Measurements from ENCODE around the gene CDH4.

Gene CDH4

DNA sequence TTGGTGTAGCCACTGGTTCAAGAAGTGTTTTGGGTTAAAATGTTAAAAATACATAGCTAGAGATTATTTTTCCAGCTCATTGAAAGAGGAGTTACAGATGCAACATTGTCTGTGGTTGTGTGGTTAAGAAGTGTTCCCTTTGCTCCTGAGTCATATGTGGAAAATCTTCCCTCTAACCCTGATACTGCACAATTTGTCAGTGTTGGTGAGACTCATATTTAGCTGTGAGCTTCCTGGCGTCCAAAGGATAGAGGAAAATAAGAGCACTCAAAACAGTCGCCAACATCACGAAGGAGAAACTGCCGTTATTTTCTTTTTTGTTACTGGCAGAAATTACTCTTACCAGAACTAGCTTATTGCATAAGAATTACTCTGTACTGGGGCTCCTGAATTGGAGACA, 250.4 kb downstream of the CDH4 start:
- DNase-seq, result no peak

DNA sequence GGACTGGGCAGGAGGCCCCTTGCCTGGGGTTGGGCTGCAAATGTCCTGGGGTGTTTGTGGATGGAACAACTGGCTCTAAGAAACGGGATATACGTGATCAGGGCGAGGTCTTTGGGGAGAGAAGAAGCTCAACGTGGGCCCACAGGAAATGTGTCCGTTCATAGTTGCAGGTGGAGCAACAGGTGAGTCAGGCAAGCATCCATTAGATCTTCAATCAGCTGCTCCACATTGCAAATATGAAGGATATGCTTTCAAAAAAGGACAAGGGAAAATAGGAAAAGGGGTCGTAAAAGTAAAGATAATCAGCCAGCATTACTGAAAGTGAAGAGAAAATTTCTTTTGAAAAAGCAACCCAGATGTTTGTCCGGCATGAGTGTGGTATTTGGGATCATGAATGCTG, 251.0 kb downstream of the CDH4 start:
- no peak for DNase-seq

DNA sequence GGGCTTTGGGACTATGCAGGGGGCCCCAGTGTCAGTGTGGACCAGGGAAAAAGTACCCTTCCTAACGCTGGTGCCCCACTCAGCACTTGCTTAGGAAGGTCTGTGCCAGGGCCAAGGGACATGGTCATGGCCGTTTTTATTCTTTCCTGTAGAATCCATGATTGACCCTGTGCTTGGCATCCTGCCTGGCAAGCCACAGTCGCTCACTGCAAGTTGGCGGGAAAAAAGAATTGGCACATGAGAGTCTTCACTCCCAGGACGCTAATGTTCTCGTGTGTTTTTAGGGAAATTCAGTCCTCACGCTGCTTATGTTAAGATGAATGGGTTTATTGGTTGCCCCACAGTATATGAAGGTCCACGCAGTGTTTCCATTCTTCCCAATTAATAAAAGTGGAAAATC, 253.4 kb downstream of the CDH4 start:
- no peak for DNase-seq

DNA sequence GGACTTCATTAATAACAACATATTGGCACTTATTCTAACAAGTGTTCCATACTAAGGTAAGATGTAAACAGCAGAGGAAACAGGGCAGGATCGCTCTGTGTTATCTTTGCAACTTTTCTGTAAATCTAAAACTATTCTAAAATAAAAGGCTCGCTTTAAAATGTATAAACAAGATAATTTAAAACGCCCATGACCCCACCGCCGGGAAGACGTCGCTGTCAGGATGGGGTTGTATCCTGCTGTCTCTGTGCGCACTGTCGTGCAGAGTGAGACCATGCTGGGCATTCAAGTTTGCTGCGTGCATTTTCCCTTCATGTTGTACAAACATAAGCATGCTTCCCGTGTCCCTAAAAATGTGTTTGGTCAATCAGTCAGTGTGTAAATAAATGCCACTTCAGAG, 255.7 kb downstream of the CDH4 start:
- DNase-seq, result no peak

DNA sequence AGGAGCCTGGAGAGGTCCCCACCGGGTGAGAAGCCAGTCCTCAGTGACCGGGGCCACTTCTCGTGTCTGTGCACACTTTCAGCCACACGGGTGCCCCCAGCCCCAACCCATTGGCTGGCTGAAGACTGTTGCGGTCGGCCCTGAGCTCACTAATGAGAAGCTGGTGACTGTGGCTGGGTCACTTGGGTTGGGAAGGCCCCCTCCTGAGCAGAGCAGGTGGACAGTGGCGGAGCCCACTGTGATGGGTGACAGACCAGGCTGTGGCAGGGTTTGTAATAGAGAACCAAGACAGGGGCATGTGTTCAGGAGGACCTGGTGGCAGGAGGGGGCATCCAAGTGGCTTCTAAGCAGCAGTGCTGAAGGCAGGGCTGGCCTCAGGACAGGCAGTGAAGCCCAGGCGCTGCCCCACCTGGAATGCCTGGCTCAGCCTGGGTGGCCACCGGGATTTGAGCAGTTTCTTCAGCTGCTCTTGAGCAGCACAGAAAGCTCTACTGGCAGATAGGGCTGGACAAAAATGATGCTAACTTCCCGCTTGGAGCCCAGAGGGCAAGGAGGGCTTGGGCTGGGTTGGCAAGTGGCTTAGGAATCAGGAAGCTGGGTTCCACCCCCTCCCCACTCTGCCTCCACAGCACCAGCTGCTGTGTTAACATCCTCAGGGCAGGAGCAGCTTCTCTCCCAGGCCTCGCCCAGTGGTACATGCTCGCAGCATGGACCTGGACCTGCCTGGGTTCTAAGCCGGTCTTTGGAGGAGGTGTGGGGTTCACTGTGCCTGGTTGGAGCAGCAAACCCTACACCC, 256.4 kb downstream of the CDH4 start:
- DNase-seq, result no peak

DNA sequence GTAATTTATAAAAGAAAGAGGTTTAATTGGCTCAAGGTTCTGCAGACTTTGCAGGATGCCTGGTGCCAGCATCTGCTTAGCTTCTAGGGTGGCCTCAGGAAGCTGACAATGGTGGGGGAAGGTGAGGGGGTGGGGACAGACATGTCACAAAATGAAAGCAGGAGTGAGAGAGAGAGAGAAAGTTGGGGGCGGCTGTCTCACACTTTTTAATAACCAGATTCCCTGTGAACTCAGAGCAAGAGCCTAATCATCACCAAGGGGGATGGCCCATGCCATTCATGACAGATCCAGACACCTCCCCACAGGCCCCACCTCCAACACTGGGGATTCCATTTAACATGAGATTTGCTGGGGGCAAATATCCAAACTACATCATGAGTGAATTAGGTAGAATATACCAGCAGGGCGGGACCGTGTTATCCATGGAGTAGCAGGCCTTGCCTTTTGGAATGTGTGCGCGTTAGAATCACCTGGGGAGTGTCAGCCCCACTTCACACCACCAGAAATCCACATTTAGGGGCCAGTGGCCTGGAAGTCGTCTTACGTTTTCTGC, 258.8 kb downstream of the CDH4 start:
- DNase-seq, result no peak

DNA sequence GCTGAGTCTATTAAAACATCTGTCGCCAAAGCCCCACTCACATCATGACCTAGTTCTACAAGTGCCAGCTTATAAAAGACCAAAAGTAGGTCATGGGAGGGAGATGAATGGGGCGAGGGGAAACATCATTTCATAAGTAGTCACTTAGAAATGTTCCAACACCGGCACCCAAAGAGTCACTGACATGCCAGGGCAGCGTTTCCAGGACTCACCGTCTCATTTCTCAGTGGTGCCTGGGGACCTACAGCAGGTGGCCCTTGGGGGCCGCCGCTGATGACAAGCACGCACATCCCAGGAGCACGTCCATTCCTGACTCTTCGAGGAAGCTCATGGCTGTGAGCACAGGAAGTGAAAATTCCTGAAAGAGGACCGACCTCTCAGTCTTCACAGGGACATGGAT, 260.4 kb downstream of the CDH4 start:
- no peak for DNase-seq

DNA sequence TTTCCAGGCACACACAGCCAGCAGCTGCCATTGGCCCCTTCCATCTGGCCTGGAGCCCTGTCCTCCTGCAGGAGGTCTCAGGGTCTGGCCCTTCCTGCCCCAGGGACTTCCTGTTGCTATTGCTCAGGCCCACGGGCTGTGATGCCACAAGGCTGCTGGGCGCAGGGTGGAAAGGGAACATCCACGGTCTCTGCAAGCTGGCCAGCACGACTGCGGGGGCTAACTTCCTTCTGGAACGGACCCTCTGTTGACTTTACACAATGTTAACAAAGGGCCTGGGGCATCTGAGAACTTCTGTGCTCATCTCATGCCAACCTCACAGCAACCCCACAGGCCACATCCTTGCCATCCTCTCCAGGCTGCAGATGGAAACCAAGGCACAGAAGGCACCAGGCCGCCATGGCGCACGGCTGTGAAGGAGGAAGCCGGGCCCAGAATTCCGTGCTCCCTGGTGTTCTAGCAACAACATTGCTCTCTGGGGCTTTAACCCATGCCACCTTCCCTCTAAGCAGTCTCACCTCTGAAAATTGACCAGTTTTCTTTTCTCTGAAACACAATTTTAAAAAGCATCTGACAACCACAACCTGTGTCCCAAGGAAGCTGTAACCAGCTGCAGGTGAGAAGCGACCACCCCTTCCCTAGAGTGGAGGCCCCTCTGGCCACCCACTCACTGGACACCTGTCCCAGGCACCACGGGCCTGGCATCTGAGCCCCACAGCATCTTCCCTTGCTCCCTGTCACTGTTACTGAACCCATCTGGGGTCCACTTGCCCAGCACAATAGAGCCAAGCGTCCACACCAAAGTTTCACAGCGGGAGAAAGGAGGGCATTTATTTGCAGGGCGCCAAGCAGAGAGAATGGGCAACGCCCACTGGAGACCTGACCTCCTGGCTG, 261.3 kb downstream of the CDH4 start:
- no peak for DNase-seq

DNA sequence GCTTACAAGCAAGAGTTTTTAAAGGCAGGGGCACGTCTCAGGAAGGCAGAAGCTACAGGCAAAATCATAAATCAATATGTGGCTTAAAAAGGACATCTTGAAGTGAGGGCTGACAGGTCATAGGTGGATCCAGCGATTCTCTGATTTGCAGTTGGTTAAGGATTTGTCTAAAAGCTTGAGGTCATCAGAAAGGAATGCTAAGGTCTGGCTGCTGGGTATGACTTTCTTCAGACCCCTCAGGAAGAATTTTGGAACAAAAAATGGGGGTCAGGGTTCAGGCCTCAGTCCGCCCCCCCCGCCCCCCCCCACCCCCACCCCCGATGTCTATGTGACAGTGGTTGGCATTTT, 261.9 kb downstream of the CDH4 start:
- no peak for DNase-seq

DNA sequence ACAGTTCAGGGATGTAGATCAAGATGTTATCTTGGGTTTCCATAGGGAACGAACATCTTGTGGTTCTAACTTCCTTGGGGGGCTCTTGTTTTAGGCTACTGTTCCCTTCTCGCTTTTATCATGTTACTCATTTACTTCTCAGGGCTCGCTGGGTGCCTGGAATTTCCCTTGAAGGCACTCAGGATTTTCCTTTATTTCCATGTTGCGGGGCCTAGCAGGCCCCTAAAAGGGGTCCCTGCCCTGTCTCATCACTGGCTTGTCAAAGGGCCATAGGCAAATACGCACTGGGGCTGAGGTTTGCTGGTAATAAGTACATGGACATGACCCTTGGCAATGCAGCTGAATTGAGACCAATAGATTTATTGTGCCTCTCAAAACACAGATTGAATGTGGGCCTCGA, 262.3 kb downstream of the CDH4 start:
- no peak for DNase-seq

DNA sequence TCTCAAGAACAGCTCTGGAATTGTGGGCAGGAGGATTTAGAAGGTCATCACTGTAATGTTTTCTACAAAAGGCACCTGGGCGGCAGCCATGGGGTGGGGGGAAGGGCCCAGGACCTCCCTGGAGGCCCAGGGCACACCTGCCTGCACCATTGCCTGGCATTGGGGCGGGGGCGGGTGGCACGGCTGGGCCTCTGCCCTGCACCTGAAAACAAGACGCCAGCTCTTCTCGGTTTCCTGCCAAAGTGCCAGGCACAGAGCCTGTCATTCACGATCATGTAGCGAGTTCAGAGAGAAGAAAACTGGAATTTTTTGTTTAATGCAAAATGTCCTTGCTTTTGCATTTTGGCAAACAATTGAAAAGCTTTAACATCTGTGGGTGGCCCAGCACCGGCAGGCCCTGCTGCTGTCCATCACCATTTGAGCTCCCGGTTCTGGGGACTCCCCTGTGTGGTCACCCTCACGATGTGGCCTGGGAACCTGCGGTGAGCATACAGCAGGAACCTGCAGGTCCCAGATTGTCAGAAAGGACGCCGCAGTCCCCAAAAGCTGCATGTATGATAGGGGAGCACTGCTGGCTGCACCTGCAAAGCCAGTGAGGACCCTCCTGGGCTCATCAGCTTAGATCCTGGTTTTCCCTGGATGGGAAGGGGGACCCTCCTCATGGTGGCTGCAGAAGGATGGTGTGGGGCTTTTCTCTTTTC, 262.9 kb downstream of the CDH4 start:
- DNase-seq, result no peak

DNA sequence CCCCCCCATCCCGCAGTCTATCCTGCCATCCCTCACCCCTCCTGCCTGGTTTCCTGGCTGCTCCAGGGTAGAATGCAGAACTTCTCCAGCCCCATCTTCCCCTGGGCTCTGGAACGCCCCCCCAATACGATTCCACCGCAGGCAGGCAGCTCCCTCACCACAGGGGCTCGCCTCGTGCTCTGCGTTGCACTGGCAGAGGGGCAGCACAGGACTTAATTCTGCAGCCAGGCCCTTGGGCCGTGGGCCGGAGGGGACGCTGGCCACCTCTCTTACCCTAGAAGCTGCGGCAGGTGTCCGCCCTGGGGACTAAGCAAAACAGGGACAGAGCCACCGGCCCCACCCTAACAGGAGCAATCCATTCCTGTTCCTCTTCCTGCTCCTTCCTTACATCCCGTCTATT, 263.9 kb downstream of the CDH4 start:
- DNase-seq, result no peak

DNA sequence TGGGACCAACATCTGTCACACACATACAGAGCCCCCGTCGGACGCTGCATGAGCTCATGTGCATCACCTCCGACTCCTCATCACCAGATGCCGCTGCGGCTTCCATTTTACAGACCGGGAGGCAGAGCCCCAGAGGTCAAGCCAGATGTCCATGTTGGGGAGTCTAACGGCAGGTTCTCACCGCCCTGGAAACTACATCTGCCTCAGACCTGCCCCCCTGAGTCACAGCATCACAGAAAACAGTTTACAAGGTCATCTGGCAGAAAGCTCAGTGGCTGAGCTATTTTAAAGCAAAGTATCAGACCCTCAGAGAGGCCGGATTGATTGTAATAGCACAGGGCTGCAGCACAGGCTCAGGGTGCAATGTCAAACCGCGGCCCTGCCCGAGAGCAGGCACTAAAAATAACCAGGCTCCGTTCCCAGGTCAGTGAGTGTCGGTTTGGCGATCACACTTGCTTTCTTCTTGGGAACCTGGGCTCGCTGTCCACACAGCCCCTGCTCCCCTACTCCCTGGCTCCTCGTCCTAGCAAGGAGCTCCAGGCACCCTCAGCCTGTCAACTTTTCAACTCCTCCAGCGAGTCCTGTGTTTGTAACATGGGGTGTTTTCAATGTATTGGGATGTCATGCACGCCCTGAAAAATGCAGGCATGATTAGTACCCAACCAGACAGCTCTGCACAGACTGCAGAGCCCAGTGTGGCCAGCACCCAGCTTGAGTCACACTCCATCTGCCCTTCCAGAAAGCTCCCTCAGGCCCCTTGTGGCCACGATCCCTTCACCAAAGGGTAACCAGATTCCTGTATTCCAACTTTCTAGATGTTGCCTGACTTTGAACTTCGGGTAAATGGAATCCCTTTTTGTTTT, 264.5 kb downstream of the CDH4 start:
- no peak for DNase-seq

DNA sequence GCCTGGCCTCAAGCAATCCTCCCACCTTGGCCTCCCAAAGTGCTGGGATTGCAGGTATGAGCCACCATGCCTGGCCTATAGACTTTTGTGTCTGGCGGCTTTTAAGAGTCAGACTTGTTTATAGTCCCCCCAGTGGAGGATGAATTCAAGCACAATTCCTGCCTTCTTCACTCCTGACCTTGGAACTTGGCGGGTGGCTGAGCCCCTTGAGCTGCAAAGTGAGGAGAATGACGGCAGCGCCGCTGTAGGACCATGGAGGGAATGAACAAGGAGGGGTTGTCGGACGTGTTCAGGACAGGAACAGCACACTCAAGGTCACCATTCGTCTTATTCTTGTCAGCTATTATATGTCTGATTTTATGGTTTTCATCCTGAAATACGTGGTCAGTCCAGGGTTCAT, 265.4 kb downstream of the CDH4 start:
- DNase-seq, result no peak

DNA sequence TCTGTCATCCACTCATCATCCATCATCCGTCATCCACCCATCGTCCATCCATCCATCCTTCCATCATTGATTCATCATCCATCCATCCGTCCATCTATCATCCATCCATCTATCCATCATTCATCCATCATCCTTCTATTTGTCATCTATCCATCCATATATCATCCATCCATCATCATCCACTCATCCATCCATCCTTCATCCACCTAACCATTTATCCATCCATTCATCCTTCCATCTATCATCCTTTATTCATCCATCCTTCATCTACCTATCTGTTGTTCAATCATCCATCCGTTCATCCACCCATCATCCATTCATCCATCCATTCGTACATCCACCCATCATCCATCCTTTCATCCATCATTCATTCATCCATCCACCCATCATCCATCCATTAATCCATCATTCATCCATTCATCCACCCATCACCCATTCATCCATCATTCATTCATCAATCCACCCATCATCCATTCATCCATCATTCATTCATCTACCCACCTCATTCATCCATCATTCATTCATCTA, 266.4 kb downstream of the CDH4 start:
- no peak for DNase-seq

DNA sequence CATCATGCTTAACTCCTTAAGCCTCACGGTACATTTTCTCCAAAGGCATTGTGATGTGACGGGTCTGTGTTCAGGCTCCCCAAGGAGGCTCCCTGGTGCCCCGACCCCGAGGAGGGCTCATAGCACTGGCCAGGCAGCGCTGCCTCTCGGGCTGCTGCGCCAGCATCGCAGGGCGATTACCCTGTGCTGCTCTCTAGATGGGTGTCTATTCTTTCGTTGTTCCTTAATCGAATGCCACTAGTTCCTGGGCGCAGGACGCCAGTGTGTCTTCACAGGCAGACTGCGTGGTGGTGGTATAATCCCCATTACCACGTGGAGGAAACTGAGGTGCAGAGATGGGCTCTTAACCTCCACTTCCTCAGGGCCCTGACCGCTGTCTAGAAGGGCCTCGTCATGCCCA, 267.4 kb downstream of the CDH4 start:
- no peak for DNase-seq

DNA sequence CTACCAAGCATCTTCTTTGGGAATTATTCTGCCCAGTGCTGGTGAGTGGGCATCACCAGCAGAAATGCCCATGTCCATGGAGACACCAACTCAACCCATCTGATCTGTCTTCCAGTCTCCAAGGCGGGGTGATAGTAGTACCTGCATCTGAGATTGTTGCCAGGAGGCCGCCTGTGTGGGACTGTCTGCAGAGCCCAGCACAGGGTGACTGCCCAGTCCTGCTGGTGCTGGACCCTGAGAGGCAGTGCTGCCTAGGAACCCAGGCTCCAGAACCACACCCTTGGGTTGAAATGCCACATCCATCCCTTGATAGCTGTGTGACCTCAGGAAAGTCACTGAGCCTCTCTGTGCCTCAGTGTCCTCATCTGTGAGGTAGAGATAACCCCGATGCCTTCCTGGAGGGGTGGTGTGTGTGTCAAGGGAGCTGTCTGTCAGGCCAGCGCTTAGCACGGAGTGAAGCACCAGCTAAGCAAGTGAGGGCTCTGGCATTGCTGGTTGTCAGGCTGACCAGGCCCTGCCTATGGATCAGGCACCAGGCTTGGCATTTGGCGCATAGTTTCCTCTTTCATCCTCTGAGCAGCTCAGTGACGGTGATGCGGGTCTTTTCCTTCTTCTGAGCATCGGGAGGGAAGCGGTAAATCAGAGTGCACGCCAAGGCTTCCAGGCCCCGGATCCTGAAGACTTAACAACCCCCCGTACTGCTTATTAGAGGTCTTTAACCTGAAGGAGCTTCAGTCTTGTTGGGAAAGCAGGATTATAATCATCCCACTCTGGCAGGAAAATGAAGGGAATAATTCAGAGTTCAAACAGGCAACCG, 268.2 kb downstream of the CDH4 start:
- DNase-seq, result no peak

DNA sequence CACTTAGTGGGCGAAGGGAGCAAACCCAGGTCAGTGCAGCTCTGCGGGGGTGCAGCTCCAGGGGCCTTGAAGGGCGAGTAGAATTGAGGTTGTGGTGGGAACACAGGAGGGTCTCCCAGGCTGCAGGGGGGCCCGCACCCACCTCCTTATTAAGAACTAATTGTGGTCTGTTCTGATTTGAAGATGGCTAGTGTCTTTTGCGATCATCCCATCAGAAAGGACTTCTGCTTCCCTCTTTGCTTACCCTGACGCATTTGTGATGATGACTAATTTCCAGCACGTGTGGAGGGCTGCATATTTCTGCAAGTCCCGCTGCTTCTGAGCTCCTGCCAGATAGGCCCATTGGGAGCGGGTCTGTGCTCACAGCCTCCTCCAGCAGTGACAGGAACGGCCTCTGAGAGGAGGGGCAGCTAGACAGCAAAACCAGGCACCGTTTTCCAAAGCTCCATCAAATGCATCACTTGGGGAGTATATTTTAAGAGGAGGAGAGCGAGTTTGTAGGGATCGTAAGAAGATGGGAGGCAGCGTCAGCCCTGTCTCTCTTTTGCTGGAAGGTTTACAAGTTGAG, 268.9 kb downstream of the CDH4 start:
- no peak for DNase-seq

DNA sequence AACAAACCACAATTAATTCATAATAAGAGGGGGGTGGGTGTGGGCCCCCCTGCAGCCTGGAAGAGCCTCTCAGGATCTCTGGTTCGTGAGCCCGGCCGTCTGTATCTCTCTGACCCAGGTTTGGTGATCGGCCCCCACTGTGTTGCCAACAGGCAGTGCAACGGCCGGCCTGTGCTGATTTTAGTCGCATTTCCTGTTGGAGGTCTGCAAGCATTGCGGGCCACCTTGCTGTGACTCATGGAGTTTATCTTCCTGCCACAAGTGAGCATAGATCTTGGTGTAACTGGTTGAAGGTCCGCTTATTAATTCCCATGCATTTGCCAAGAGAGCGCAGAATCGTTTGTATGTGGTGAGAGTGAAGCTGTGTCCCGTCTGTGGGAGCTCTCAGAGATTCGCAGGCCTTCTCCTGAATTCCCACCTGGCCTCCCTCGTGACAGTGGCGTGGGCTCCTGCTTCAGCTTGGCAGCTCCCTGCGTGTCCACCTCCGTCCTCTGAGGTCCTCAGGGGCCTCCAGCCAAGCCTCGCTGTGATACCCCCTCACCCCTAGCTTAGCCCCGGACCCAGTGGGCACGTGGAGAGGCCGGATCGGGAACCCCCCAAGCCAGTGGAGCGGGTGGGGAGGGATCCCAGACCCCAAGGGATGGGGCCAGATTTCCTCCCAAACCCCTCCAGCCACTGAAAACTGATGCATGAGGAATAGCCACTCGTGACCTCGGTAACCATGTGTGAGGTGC, 269.8 kb downstream of the CDH4 start:
- no peak for DNase-seq

DNA sequence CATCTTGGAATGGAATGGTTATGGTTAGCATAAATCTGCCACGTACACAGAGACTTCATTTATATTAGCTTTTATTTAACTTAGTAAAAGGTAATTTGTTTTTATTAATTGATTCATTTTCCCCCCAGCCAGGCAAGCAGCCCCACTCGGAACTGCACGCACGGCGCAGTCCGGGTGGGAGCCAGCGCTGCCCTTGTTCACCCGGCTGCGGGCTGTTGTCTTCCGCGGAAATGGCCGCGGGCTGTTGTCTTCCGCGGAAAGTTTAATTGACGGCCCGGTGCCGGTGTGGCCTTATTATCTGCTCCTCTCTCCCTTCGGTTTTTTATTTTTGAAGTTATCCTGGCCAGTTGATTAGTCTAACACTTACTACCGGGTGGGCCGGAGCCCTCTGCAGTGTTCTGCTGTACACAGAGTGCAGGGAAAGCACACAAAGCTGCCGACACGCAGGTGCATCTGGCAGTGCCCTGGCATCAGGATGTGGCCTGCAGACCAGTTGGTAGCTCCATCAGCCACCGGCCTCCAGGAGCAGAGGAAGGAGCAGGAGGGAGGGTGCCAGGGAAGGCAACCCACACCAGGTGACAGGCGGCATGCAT, 270.5 kb downstream of the CDH4 start:
- no peak for DNase-seq
